Retinal pigment epithelial cell (primary cell): Measurements from ENCODE around the gene HOXD9.
A peak's percentile ranks its signal among the peaks of the same experiment; 100 is the strongest.

Source experiments
- DNase-seq: peaks from one replicate; pipeline ENCODE4 v3.0.0-alpha.2; 2010; ENCODE audit warnings: low read depth
- H3K4me3 ChIP-seq: 2 replicates; pipeline ENCODE4 v1.5.1; 2011; ENCODE audit warnings: mild to moderate bottlenecking, low read length, control low read depth, moderate library complexity
- TF ChIP-seq, protein P1 (sequence below): conservative IDR thresholded peaks from 2 replicates; pipeline ENCODE4 v1.5.1; 2011; ENCODE audit warnings: low read depth, low read length, control low read depth, inconsistent platforms

The HOXD9 gene

DNA sequence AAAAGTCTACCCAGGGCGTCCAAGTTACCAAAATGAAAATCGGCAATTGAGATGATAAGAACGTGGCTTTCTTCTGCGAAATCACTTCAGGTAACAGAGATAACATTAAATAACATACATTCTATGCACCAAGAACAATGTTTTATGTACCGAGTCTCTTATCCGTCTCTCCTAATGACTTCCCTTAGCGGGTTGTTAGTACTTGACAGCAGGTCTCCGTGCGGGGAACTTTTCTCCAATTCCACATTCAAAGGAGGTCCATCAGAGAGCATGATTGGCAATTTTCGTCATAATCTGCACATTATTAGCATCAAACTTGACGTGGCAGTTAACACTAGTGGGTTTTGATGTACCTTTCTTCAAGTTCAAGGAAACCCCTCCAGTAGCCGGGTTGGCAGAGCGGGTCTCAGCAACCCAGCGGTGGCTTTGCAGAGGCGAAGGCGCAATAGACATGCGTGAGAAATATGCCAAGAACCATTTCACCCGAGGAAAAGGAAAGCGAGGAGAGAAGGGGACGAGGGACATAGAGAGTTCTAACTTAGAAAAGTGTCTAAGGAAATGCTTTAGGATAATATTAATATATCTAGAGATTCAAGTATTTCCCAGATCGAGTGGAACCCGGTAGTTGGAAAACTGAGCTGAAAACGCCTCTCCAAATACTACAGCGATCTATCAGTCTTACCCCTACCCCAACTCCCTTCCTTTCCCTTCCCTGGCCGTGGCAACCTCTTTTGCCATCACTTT lies 43.8 kb upstream of the HOXD9 start:
- DNase-seq: no peak
- TF ChIP-seq, protein P1, sequence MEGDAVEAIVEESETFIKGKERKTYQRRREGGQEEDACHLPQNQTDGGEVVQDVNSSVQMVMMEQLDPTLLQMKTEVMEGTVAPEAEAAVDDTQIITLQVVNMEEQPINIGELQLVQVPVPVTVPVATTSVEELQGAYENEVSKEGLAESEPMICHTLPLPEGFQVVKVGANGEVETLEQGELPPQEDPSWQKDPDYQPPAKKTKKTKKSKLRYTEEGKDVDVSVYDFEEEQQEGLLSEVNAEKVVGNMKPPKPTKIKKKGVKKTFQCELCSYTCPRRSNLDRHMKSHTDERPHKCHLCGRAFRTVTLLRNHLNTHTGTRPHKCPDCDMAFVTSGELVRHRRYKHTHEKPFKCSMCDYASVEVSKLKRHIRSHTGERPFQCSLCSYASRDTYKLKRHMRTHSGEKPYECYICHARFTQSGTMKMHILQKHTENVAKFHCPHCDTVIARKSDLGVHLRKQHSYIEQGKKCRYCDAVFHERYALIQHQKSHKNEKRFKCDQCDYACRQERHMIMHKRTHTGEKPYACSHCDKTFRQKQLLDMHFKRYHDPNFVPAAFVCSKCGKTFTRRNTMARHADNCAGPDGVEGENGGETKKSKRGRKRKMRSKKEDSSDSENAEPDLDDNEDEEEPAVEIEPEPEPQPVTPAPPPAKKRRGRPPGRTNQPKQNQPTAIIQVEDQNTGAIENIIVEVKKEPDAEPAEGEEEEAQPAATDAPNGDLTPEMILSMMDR: no peak
- no peak overlapping the region for H3K4me3 ChIP-seq

DNA sequence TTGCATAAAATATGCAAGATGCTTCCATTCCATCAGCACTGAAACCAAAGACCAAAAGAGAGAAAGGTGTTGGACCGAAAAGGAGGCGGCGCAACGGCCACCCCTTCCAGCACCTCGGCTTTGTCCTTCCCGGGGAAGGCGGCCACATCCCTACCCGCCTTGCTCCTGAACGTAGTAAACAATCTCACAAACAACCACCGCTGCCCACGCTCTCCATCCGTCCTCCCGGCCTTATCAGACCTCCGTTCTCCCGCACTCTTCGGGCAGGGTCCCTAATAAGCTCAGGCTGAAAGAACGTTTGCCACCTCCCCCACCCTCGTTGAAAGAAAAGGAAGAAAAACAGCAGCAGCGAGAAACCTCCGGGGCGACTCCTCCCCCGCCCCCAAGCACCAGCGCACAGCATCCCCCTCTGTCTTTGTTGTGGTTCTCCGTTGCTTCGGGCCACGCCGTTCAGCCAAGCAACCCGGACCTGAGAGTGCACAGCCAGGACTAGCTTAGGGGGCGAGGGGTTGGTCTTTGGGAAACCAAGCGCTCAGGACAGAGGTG lies 43.2 kb upstream of the HOXD9 start:
- TF ChIP-seq, protein P1: no peak
- H3K4me3 ChIP-seq: no peak overlapping the region
- no peak for DNase-seq

DNA sequence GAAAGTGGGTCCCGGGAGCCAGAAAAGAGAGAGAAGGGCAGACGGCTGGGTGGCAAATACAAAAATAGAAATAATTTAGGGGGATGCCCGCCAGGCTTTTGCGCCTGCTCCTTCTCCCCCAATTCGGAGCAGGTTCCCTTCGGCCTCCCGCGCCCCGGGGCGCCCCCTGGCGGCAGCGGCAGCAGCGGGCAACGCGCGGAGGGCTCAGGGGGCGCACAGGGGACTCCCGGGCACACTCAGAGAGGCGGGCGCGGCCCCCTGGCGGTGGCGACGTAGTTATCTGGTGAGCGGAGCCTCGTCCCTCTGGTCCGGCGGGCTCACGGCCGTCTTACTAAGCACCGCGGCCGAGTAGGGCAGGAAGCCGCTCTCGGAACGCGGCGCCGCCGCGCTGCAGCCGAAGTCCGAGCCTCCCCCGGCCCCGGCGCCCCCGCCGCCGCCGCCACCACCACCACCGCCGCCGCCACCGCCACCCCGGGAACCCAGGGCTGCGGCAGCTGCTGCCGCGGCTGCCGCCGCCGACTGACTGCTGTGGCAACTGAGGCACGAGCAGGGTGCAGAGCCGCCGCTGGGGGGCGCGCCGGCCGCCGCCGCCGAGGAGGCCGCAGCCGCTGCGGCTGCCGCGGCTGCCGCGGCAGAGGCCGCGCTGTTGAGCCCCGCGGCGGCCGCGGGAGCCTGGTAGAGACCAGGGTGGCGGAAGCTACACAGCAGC lies 42.5 kb upstream of the HOXD9 start:
- DNase-seq: no peak
- TF ChIP-seq, protein P1: peak; percentile 74
- H3K4me3 ChIP-seq: no peak overlapping the region

DNA sequence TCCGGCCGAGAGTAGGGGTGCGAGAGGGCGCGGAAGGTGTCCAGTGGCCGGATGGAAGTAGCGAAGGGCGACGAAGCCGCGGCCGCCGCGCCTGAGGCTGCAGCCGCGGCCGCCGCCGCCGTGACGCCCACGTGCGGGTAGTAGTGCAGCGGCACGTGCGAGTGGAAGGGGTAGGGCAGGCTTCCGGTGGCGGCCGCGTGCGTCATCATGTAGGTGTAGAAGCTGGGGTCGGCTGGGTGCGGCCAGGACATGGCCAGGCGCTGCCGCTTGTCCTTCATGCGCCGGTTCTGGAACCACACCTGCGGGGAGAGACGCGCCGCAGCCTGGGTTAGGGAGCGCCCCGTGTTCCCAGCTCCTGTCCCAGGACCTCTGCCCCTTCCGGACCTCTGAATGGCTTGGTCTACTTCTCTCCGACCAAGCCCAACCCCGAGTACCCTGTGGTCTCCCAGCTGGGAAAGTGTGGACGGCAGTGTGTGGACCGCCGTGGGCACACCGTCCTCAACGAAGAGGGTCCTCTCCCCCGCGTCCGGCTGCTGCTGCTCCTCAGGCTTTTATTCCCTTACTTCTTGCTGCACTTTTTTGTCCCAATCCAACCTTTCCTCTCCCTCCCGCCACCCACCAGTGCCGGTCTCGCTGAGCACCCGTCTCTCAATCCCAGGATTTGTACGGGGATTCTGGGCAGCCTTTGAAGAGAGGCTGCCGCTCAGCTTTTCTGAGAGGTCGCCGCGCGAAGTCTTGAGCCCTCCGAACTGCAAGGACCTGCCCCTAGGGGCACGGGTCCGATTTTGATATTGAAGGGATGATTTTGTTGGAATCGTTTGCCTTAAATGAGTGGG lies 41.8 kb upstream of the HOXD9 start:
- TF ChIP-seq, protein P1: no peak
- H3K4me3 ChIP-seq: no peak overlapping the region
- no peak for DNase-seq

DNA sequence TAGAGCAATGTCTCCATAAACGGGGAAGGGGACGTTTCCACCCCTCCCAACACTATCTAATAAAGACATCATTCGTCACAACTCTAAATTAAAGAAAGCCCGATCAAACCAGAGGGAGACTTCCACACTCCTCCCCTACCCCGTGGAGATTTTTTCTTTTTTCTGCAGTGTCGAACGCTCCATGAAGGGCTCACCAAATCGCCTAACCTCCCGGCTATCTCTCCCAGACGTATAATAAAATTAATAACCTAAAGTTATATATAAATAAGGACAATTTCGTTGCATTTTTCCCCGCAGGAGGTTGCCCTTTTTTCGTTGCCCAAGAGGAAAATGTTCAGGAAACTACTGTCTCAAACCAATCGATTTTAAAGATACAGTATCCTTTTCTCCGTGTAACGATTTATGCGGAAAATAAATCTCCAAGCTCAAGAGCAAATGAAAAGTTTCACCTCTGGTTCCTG lies 41.1 kb upstream of the HOXD9 start:
- no peak for DNase-seq
- no peak overlapping the region for H3K4me3 ChIP-seq
- TF ChIP-seq, protein P1: no peak

DNA sequence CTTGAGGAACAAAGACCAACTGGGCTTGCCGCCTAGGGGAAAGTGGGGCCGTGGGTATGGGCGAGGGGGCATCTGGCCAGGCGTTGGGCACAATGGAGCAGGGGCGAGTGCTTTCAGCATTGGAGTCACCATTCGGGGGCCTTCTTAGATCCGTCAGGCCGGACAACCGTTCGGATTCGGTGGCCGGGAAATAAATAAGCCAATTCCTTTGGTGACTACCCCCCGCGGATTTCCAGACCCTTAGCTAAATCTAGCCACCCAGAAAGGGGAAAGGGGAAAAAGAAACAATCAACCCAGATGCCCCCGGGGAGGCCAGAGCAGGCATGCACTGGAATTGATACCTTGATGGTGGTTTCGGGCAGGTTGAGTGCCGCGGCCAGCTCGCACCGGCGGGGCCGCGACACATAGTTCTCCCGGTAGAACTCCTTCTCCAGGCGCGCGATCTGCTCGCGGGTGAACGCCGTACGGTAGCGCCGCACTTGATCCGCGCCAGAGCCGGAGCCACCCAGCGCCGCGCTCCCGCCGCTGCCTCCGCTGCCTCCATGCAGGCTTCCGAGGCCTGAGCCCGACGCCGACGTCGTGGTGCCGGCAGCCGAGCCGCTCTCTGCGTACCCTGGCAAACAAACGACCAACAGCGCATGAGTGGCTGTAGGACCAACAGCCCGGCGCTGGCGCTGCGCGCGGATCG lies 40.5 kb upstream of the HOXD9 start:
- no peak overlapping the region for H3K4me3 ChIP-seq
- no peak for DNase-seq
- TF ChIP-seq, protein P1: no peak
